Osteocyte (in vitro differentiated cells): ENCODE measurements around the gene ARHGAP24. TPM values are rescaled to one million over a fixed set of nuclear protein-coding genes. Genes with fewer than 3 reads are reported as not detected.

ENCODE experiments used
- DNase-seq: peaks from one replicate; pipeline ENCODE4 v3.0.0; 2021; ENCODE audit warnings: mixed read lengths; ENCODE audit not compliant: unreplicated experiment; ENCODE audit errors: extremely low spot score
- H3K27ac Mint-ChIP-seq: one replicate; pipeline ENCODE4 v1.8.0; 2021; ENCODE audit warnings: mild to moderate bottlenecking, mixed read lengths; ENCODE audit not compliant: unreplicated experiment
- H3K27me3 Mint-ChIP-seq: one replicate; pipeline ENCODE4 v1.8.0; 2021; ENCODE audit warnings: mixed read lengths; ENCODE audit not compliant: unreplicated experiment
- H3K36me3 Mint-ChIP-seq: one replicate; pipeline ENCODE4 v1.8.0; 2021; ENCODE audit warnings: mixed read lengths; ENCODE audit not compliant: unreplicated experiment
- H3K4me1 Mint-ChIP-seq: one replicate; pipeline ENCODE4 v1.8.0; 2021; ENCODE audit warnings: mixed read lengths; ENCODE audit not compliant: unreplicated experiment
- H3K4me3 Mint-ChIP-seq: one replicate; pipeline ENCODE4 v1.8.0; 2021; ENCODE audit warnings: mild to moderate bottlenecking, moderate library complexity, mixed read lengths; ENCODE audit not compliant: unreplicated experiment
- H3K9me3 Mint-ChIP-seq: one replicate; pipeline ENCODE4 v1.8.0; 2021; ENCODE audit warnings: mixed read lengths; ENCODE audit not compliant: unreplicated experiment
- total RNA-seq: library from RNA; stranded (reverse); gene quantifications from 2 replicates; pipeline ENCODE4 v1.2.1, GENCODE V29; 2021
- TF ChIP-seq, protein P1 (sequence below): fragments of 200-600 bp; sonication (generic); IDR thresholded peaks from 2 replicates; pipeline ENCODE4 v1.5.0; 2021; ENCODE audit warnings: antibody characterized with exemption, mild to moderate bottlenecking, moderate library complexity

ARHGAP24 gene
- total RNA-seq, 1 donor from 2014 or later, result 29.3 TPM

- peaks cover 12% of the 10 kb centered on the region for H3K4me1 Mint-ChIP-seq
- H3K36me3 Mint-ChIP-seq, result no peaks in the 10 kb centered on the region
- H3K27ac Mint-ChIP-seq, result no peak overlapping the region
- DNase-seq, result no peak
- no peaks in the 10 kb centered on the region for H3K9me3 Mint-ChIP-seq
- TF ChIP-seq, protein P1, sequence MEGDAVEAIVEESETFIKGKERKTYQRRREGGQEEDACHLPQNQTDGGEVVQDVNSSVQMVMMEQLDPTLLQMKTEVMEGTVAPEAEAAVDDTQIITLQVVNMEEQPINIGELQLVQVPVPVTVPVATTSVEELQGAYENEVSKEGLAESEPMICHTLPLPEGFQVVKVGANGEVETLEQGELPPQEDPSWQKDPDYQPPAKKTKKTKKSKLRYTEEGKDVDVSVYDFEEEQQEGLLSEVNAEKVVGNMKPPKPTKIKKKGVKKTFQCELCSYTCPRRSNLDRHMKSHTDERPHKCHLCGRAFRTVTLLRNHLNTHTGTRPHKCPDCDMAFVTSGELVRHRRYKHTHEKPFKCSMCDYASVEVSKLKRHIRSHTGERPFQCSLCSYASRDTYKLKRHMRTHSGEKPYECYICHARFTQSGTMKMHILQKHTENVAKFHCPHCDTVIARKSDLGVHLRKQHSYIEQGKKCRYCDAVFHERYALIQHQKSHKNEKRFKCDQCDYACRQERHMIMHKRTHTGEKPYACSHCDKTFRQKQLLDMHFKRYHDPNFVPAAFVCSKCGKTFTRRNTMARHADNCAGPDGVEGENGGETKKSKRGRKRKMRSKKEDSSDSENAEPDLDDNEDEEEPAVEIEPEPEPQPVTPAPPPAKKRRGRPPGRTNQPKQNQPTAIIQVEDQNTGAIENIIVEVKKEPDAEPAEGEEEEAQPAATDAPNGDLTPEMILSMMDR, result no peak
- no peak overlapping the region for H3K4me3 Mint-ChIP-seq
- peaks cover 15% of the 10 kb centered on the region for H3K27me3 Mint-ChIP-seq
Observed at GRCh38 chr4:85682391-85682790, 207.4 kb downstream of the ARHGAP24 start.

DNA sequence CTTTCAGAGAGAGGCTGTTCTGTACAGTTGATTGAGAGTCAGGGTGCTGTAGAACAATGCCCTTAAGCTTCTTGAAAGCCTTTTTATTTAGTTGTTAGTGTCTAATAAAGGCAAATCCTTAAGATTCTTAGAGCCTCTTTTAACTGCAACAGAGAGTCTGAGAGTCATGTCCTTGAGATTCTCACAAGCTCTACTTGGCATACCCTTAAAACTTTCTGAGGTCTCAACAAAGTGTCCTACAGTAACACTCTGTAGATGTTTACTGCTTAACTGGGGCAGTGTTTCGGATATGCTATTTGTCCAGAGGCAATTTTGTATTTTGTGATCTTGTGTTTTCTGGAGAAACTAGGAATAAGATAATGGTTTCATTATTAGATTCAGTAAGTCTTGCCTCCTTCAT, 209.7 kb downstream of the ARHGAP24 start:
- Mint-ChIP-seq H3K9me3 (no peaks in the 10 kb centered on the region), H3K27ac (no peak overlapping the region), H3K27me3 (peaks cover 22% of the 10 kb centered on the region), H3K4me3 (no peak overlapping the region), H3K36me3 (no peaks in the 10 kb centered on the region), H3K4me1 (peaks cover 12% of the 10 kb centered on the region)
- TF ChIP-seq, protein P1, result no peak
- DNase-seq, result no peak

GRCh38 chr4:85686398-85686797, 211.4 kb downstream of the ARHGAP24 start:
- Mint-ChIP-seq H3K4me1 (peaks cover 4% of the 10 kb centered on the region), H3K27me3 (peaks cover 36% of the 10 kb centered on the region), H3K4me3 (no peak overlapping the region), H3K27ac (no peak overlapping the region), H3K36me3 (no peaks in the 10 kb centered on the region), H3K9me3 (no peaks in the 10 kb centered on the region)
- TF ChIP-seq, protein P1, result no peak
- no peak for DNase-seq

GRCh38 chr4:85688055-85688740, 213.2 kb downstream of the ARHGAP24 start:
- H3K4me1 Mint-ChIP-seq, result no peaks in the 10 kb centered on the region
- no peak overlapping the region for H3K4me3 Mint-ChIP-seq
- no peaks in the 10 kb centered on the region for H3K36me3 Mint-ChIP-seq
- no peaks in the 10 kb centered on the region for H3K9me3 Mint-ChIP-seq
- TF ChIP-seq, protein P1, result no peak
- no peak overlapping the region for H3K27ac Mint-ChIP-seq
- H3K27me3 Mint-ChIP-seq, result peaks cover 45% of the 10 kb centered on the region
- no peak for DNase-seq

DNA sequence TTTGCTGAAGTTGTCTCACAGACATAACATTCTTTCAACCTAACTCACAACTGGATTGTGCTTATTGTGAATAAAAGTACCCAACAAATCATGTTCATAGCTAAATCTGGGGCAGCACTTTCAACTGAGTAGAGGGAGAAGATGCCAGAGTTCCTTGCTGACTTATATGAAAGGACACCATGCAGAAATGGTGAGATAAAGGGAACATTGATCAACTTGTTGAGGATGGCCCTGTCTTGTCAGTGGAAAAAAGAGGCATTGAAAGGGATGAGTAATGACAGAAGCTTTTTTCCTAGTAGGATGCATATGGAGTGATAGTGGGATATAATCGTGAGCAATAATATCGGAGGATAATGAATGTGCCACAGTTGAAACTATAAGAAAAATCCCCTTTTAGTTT, 221.7 kb downstream of the ARHGAP24 start:
- Mint-ChIP-seq H3K27ac (no peak overlapping the region), H3K4me1 (no peaks in the 10 kb centered on the region), H3K9me3 (no peaks in the 10 kb centered on the region), H3K27me3 (peaks cover 27% of the 10 kb centered on the region), H3K4me3 (no peak overlapping the region), H3K36me3 (no peaks in the 10 kb centered on the region)
- TF ChIP-seq, protein P1, result no peak
- DNase-seq, result no peak
